Neural cell (in vitro differentiated cells): Measurements from ENCODE around the gene ZNF445. TPM values are rescaled to one million over a fixed set of nuclear protein-coding genes. Genes with fewer than 3 reads are reported as not detected.
"Not testable (repeated sequence)": the region's sequence is repeated elsewhere in the genome, so short reads cannot be mapped to it uniquely, and the experiment has no call there.

Experiments used
- H2AFZ ChIP-seq: fragments of 200-600, 300-800 bp; sonication (generic), shearing (Covaris generic); 2 replicates; pipeline ENCODE4 v1.6.0; 2014; ENCODE audit warnings: low read depth, mild to moderate bottlenecking, antibody characterized with exemption, low read length, moderate library complexity
- H3F3A ChIP-seq: fragments of 200-600 bp; shearing (Covaris generic); 2 replicates; pipeline ENCODE4 v1.6.1; 2016; ENCODE audit warnings: mild to moderate bottlenecking, moderate library complexity, mixed read lengths, antibody characterized with exemption, low read length; ENCODE audit not compliant: insufficient read depth, poor library complexity, severe bottlenecking
- H3K27ac ChIP-seq: fragments of 200-600, 300-800 bp; sonication (generic), shearing (Covaris generic); 2 replicates; pipeline ENCODE4 v1.5.1; 2014; ENCODE audit warnings: mild to moderate bottlenecking, low read length, moderate library complexity
- H3K27me3 ChIP-seq: fragments of 300-800, 200-600 bp; sonication (generic), shearing (Covaris generic); 2 replicates; pipeline ENCODE4 v1.6.0; 2014; ENCODE audit warnings: mild to moderate bottlenecking, low read depth, low read length, moderate library complexity; ENCODE audit not compliant: insufficient read depth
- H3K36me3 ChIP-seq: fragments of 300-800, 200-600 bp; sonication (generic), shearing (Covaris generic); 2 replicates; pipeline ENCODE4 v1.5.1; 2014; ENCODE audit warnings: mild to moderate bottlenecking, antibody characterized with exemption, low read length, moderate library complexity; ENCODE audit not compliant: insufficient read depth
- H3K4me2 ChIP-seq: fragments of 300-800, 200-600 bp; sonication (generic), shearing (Covaris generic); 2 replicates; pipeline ENCODE4 v1.6.0; 2014; ENCODE audit warnings: mild to moderate bottlenecking, low read length
- H3K4me3 ChIP-seq: fragments of 300-800, 200-600 bp; sonication (generic), shearing (Covaris generic); 2 replicates; pipeline ENCODE4 v1.5.1; 2014; ENCODE audit warnings: mild to moderate bottlenecking, low read length, moderate library complexity
- H3K79me2 ChIP-seq: fragments of 200-600 bp; shearing (Covaris generic); replicated peaks from 2 replicates; pipeline ENCODE4 v1.6.0; 2014; ENCODE audit warnings: mild to moderate bottlenecking, low read length, moderate library complexity; ENCODE audit not compliant: insufficient read depth
- H3K9ac ChIP-seq: fragments of 300-800, 200-600 bp; sonication (generic), shearing (Covaris generic); 2 replicates; pipeline ENCODE4 v1.6.1; 2016; ENCODE audit warnings: mild to moderate bottlenecking, low read length, mixed read lengths
- H3K9me2 ChIP-seq: fragments of 200-600 bp; shearing (Covaris generic); 2 replicates; pipeline ENCODE4 v1.6.1; 2016; ENCODE audit warnings: mild to moderate bottlenecking, low read length, mixed read lengths; ENCODE audit not compliant: insufficient read depth
- H3K9me3 ChIP-seq: fragments of 200-600, 300-800 bp; sonication (generic), shearing (Covaris generic); 2 replicates; pipeline ENCODE4 v1.6.1; 2016; ENCODE audit warnings: mild to moderate bottlenecking, mixed run types, low read length, moderate library complexity, mixed read lengths
- H4K20me1 ChIP-seq: fragments of 200-600 bp; shearing (Covaris generic); 2 replicates; pipeline ENCODE4 v1.6.1; 2016; ENCODE audit warnings: mild to moderate bottlenecking, mixed run types; ENCODE audit not compliant: insufficient read depth
- CTCF ChIP-seq: fragments of 450-650 bp; IDR thresholded peaks from 2 replicates; pipeline ENCODE4 v1.5.1; 2014; ENCODE audit warnings: antibody characterized with exemption, mild to moderate bottlenecking, moderate library complexity; ENCODE audit not compliant: poor library complexity, severe bottlenecking
- EP300 ChIP-seq: fragments of 450-650 bp; conservative IDR thresholded peaks from 2 replicates; pipeline ENCODE4 v1.6.1; 2014; ENCODE audit warnings: antibody characterized with exemption, mild to moderate bottlenecking, moderate library complexity; ENCODE audit not compliant: poor library complexity, severe bottlenecking
- EZH2 ChIP-seq: fragments of 200-600, 300-800 bp; shearing (Covaris generic), sonication (generic); IDR thresholded peaks from 2 replicates; pipeline ENCODE4 v1.6.1; 2014; ENCODE audit warnings: antibody characterized with exemption, low read length, borderline replicate concordance, mild to moderate bottlenecking; ENCODE audit not compliant: insufficient read depth, poor library complexity, severe bottlenecking
- MXI1 ChIP-seq: fragments of 450-650 bp; conservative IDR thresholded peaks from 2 replicates; pipeline ENCODE4 v1.6.1; 2014; ENCODE audit warnings: antibody characterized with exemption, mild to moderate bottlenecking; ENCODE audit not compliant: poor library complexity, severe bottlenecking
- POLR2AphosphoS5 ChIP-seq: IDR thresholded peaks from 2 replicates; pipeline ENCODE4 v1.6.1; 2012
- RAD21 ChIP-seq: fragments of 450-650 bp; conservative IDR thresholded peaks from 2 replicates; pipeline ENCODE4 v1.6.1; 2014; ENCODE audit warnings: antibody characterized with exemption, mild to moderate bottlenecking, moderate library complexity
- REST ChIP-seq: IDR thresholded peaks from 2 replicates; pipeline ENCODE4 v1.6.1; 2012; ENCODE audit warnings: borderline replicate concordance
- SMC3 ChIP-seq: fragments of 450-650 bp; conservative IDR thresholded peaks from 2 replicates; pipeline ENCODE4 v1.6.1; 2014; ENCODE audit warnings: antibody characterized with exemption, mild to moderate bottlenecking, moderate library complexity; ENCODE audit not compliant: poor library complexity
- TAF1 ChIP-seq: IDR thresholded peaks from 2 replicates; pipeline ENCODE4 v1.6.1; 2012; ENCODE audit warnings: low read depth
- polyA plus RNA-seq: library from polyadenylated mRNA; depleted of rRNA; stranded (reverse); fragments of >200 nt; gene quantifications from 2 replicates; pipeline ENCODE4 v1.2.3, GENCODE V29; 2014

ZNF445 gene
- polyA plus RNA-seq, 1 donor from 2014 or later = 15.8 TPM

GRCh38 chr3:44501971-44502370 is 24.5 kb upstream of the ZNF445 start:
- Histone ChIP-seq H3K4me3 (no peak overlapping the region), H3K9ac (no peak overlapping the region), H3K27ac (no peak overlapping the region), H4K20me1 (no peaks in the 10 kb centered on the region), H3K9me2 (no peaks in the 10 kb centered on the region), H3K27me3 (no peaks in the 10 kb centered on the region), H3F3A (no peaks in the 10 kb centered on the region), H3K9me3 (peaks cover 30% of the 10 kb centered on the region), H3K36me3 (peaks cover 28% of the 10 kb centered on the region), H2AFZ (no peak overlapping the region), H3K79me2 (peaks cover 44% of the 10 kb centered on the region), H3K4me2 (no peak overlapping the region)
- TF ChIP-seq RAD21 = no peak
- no peak for TF ChIP-seq TAF1
- no peak for TF ChIP-seq CTCF
- no peak for TF ChIP-seq SMC3
- no peak for TF ChIP-seq MXI1
- TF ChIP-seq EP300 = no peak
- TF ChIP-seq REST = no peak
- TF ChIP-seq EZH2 = no peak
- TF ChIP-seq POLR2AphosphoS5 = no peak

GRCh38 chr3:44499899-44500168 is 22.4 kb upstream of the ZNF445 start:
- H3K36me3 ChIP-seq = peaks cover 31% of the 10 kb centered on the region
- not testable (repeated sequence) for H3K27me3 ChIP-seq, H3K27ac ChIP-seq, H3K9me2 ChIP-seq, H2AFZ ChIP-seq, H3F3A ChIP-seq, H4K20me1 ChIP-seq, H3K4me2 ChIP-seq, H3K4me3 ChIP-seq, H3K9ac ChIP-seq
- peaks cover 24% of the 10 kb centered on the region for H3K79me2 ChIP-seq
- peaks cover 30% of the 10 kb centered on the region for H3K9me3 ChIP-seq

- no peak overlapping the region for H3K27ac ChIP-seq
- no peaks in the 10 kb centered on the region for H3K27me3 ChIP-seq
- H3K9me3 ChIP-seq = peaks cover 30% of the 10 kb centered on the region
Measured at GRCh38 chr3:44499149-44499898, 21.9 kb upstream of the ZNF445 start.

More at GRCh38 chr3:44499149-44499898, 21.9 kb upstream of the ZNF445 start:
- no peaks in the 10 kb centered on the region for H3F3A ChIP-seq
- no peaks in the 10 kb centered on the region for H4K20me1 ChIP-seq
- no peak overlapping the region for H3K9ac ChIP-seq
- peaks cover 34% of the 10 kb centered on the region for H3K36me3 ChIP-seq
- no peak overlapping the region for H3K4me3 ChIP-seq
- no peaks in the 10 kb centered on the region for H3K9me2 ChIP-seq
- no peak overlapping the region for H2AFZ ChIP-seq
- no peak overlapping the region for H3K4me2 ChIP-seq
- TF ChIP-seq TAF1 (no peak), POLR2AphosphoS5 (no peak), MXI1 (no peak), EP300 (no peak), EZH2 (no peak), REST (no peak), SMC3 (no peak), CTCF (no peak), RAD21 (no peak)
- H3K79me2 ChIP-seq = peaks cover 22% of the 10 kb centered on the region
